GM19240 (cell line): Measurements from ENCODE around the gene LIPE.

Source experiments
- DNase-seq: peaks from one replicate; pipeline ENCODE4 v3.0.0; 2011; ENCODE audit warnings: low spot score; ENCODE audit not compliant: insufficient read length

Gene LIPE

GRCh38 chr19:42443944-42444398 is 16.8 kb upstream of the LIPE start:
- DNase-seq, result no peak

GRCh38 chr19:42442833-42443232 is 15.6 kb upstream of the LIPE start, which contains the start of gene CXCL17:
Gene CXCL17, minus strand, starts transcription at chr19:42442946. Its CDS starts 114 bp downstream, at chr19:42442832.
- no peak for DNase-seq

GRCh38 chr19:42441049-42441445 is 13.9 kb upstream of the LIPE start:
- DNase-seq, result no peak

GRCh38 chr19:42440357-42441048 is 13.3 kb upstream of the LIPE start:
- peak; percentile 58 for DNase-seq

- DNase-seq, result no peak
Measured at GRCh38 chr19:42436006-42436405, 8.8 kb upstream of the LIPE start.

DNA sequence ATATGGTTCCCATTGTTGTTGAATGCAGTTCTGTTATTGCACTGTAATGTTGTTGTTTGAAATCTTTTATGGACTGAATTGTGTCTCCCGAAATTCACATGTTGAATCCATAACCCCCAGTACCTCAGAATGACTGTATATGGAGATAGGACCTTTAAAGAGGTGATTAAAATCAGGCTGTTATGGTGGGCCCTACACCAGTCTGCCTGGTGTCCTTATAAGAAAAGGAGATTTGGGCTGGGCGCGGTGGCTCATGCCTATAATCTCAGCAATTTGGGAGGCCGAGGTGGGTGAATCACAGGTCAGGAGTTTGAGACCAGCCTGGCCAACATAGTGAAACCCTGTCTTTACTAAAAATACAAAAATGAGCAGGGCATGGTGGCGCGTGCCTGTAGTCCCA is 8.1 kb upstream of the LIPE start:
- DNase-seq, result no peak

- DNase-seq, result no peak
Measured at GRCh38 chr19:42433503-42434260, 6.5 kb upstream of the LIPE start.

DNA sequence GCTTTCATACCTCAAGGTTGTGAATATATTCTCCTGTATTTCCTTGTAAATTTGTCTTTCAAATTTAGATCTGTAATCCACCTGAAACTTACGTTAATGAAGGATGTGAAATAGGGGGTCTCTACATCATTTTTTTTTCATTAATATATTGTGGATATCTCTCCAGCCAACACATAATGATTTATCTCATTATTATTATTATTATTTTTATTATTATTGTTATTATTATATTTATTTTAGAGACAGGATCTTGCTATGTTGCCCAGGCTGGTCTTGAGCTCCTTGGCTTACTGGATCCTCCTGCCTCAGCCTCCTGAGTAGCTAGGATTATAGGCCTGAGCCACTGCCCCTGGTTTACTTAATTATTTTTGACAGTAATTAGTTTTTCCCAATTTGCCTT is 4.3 kb upstream of the LIPE start:
- no peak for DNase-seq

GRCh38 chr19:42428676-42429075 is 1.5 kb upstream of the LIPE start:
- no peak for DNase-seq

- DNase-seq, result no peak
Measured at GRCh38 chr19:42426643-42427042, 545 bp downstream of the LIPE start.

DNA sequence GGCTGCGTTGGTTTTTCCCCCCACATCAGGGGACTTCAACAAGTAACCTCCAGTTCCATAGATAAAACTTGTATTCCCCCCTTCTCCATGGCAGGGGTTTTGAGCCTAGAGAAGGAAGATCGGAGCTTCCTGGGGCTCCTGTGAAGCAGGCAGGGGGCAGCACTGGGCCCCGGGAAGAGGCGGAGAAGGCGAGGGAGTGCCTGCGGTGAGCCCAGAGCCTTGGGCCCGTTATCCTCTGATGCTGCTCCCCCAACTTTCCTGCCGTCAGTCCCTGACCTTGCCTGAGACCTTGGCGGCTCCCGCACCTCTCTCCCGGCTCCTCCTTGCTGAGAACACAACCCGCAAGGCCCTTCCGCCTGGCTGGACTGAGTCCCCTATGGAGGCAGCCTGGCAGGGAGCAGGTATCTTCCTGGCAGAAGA is 2.5 kb downstream of the LIPE start:
- DNase-seq, result no peak

GRCh38 chr19:42424345-42424707 is 2.9 kb downstream of the LIPE start:
- DNase-seq, result no peak

GRCh38 chr19:42423462-42424344 is 3.5 kb downstream of the LIPE start:
- DNase-seq, result peak; percentile 95

- peak; percentile 38 for DNase-seq
Measured at GRCh38 chr19:42422901-42423461, 4.2 kb downstream of the LIPE start.

GRCh38 chr19:42422092-42422900 is 4.9 kb downstream of the LIPE start:
- no peak for DNase-seq

DNA sequence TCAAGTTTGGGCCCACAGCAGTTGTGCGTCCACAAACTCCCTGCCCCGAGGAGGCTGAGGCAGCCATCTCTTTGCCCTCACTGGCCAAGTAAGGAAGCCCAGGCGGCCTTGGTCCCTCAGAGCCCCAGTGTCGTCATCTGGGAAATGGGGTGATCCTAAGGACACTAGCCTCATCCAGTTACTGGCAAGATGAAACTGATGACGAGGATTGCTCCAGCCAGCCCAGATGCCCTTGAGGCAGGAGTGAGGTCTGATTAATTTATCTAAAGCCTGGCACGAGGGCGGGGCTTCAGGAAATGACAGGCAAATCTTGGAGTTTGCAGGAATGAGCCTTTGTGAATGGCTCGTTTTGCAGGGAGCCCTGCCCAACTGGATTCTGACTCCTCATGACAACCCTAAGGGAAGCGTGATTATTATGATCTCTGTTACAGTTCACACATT is 5.6 kb downstream of the LIPE start:
- DNase-seq, result no peak

DNA sequence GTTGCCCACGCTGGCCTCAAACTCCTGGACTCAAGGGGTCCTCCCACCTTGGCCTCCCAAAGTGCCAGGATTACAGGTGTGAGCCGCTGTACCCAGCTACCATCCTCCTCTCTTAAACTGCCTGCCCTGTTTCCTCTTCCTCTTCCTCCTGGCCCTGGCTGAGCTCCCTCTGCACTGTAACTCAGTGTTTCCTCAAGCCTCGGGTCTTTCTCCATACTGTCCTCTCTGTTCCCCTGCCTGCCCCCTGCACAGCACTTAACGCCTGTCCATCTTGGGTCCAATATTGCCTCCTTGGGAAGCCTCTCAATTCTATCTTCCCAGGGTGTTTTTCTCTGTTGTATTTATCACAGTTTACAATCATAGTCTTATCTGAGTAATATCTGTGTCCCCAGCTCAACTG is 6.1 kb downstream of the LIPE start:
- no peak for DNase-seq

GRCh38 chr19:42420055-42420544 is 7.1 kb downstream of the LIPE start:
- peak; percentile 88 for DNase-seq

- DNase-seq, result no peak
Measured at GRCh38 chr19:42419309-42419708, 7.9 kb downstream of the LIPE start.

DNA sequence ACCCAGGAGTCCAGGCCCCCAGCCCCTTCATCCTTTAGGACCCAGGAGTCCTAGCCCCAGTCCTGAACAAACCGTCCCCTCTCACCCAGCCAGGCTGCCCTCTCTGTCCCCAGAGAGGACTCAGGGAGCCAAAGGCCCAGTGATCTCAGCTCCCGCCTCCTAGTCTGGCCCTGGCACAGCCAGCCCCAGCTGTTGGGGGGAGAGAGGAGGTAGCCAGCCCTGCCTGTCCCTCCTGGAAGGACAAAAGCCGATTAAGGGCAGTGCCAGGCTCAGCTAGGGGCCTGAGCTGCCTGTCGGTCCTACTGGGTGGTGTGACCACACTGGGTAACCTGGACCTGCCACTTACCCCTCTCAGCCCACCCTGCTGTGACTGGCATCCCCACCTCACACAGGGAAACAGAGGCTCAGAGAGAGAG is 14.5 kb downstream of the LIPE start:
- no peak for DNase-seq
